ENCODE data around the gene UPK1B.
"Not testable (repeated sequence)": the region's sequence is repeated elsewhere in the genome, so short reads cannot be mapped to it uniquely, and the experiment has no call there.

GRCh38 chr3:119164745-119165144 lies 8.7 kb upstream of the UPK1B start:
- not testable (repeated sequence) for TF ChIP-seq CTCF (IDR thresholded peaks at IDR 0.05; ENCODE audit: low read depth, low read length, missing input control); YY1 (IDR thresholded peaks at IDR 0.05); ATF3 (IDR thresholded peaks at IDR 0.05); ZBTB33 (IDR thresholded peaks at IDR 0.05); RAD21 (IDR thresholded peaks at IDR 0.05); JUND (IDR thresholded peaks at IDR 0.05); TAF1 (conservative IDR thresholded peaks at IDR 0.05); SP1 (IDR thresholded peaks at IDR 0.05); REST (IDR thresholded peaks at IDR 0.05); FOXA1 (IDR thresholded peaks at IDR 0.05); GABPA (IDR thresholded peaks at IDR 0.05 in 1 of 2, conservative IDR thresholded peaks at IDR 0.05 in 1 of 2); MAX (IDR thresholded peaks at IDR 0.05); HNF4G (IDR thresholded peaks at IDR 0.05)
